HuH-7.5 (cell line): ENCODE measurements around the gene ALG9.

Experiments
- DNase-seq: peaks from one replicate; pipeline ENCODE4 v3.0.0; 2011; ENCODE audit warnings: low spot score

Gene ALG9

GRCh38 chr11:111879637-111879960 lies 8.2 kb upstream of the ALG9 start:
- no peak for DNase-seq

GRCh38 chr11:111878849-111879636 lies 7.7 kb upstream of the ALG9 start, which contains the start of the genes CFAP68 and FDXACB1:
Gene CFAP68, plus strand, starts transcription at chr11:111879541. Its CDS starts 20 bp downstream, at chr11:111879561.
Gene FDXACB1, minus strand, starts transcription at chr11:111879165. Its CDS starts 33 bp downstream, at chr11:111879132.
- DNase-seq: peak; percentile 63

GRCh38 chr11:111878385-111878848 lies 7.0 kb upstream of the ALG9 start:
- no peak for DNase-seq

- DNase-seq: no peak
These were observed 346 bp upstream of the ALG9 start for GRCh38 chr11:111871693-111872161.

- no peak for DNase-seq
These were observed 877 bp downstream of the ALG9 start for GRCh38 chr11:111870522-111870885.

GRCh38 chr11:111870113-111870512 lies 1.3 kb downstream of the ALG9 start:
- DNase-seq: no peak

GRCh38 chr11:111860257-111860656 lies 11.1 kb downstream of the ALG9 start:
- no peak for DNase-seq

GRCh38 chr11:111855506-111855905 lies 15.9 kb downstream of the ALG9 start:
- DNase-seq: no peak

GRCh38 chr11:111852103-111852502 lies 19.3 kb downstream of the ALG9 start:
- DNase-seq: no peak

- no peak for DNase-seq
These were observed 19.7 kb downstream of the ALG9 start for GRCh38 chr11:111851636-111852035.

- DNase-seq: no peak
These were observed 20.3 kb downstream of the ALG9 start for GRCh38 chr11:111851067-111851466.

- DNase-seq: no peak
These were observed 21.8 kb downstream of the ALG9 start for GRCh38 chr11:111849631-111850030.

GRCh38 chr11:111846636-111847035 lies 24.7 kb downstream of the ALG9 start:
- no peak for DNase-seq

- DNase-seq: no peak
These were observed 25.3 kb downstream of the ALG9 start for GRCh38 chr11:111846063-111846462.

GRCh38 chr11:111845276-111846028 lies 25.9 kb downstream of the ALG9 start:
- no peak for DNase-seq

- no peak for DNase-seq
These were observed 27.7 kb downstream of the ALG9 start for GRCh38 chr11:111843661-111844060.

- DNase-seq: peak; percentile 18
These were observed 29.9 kb downstream of the ALG9 start for GRCh38 chr11:111841370-111842053.

GRCh38 chr11:111840143-111840542 lies 31.2 kb downstream of the ALG9 start:
- DNase-seq: peak; percentile 8

- no peak for DNase-seq
These were observed 33.3 kb downstream of the ALG9 start for GRCh38 chr11:111838054-111838453.

- DNase-seq: no peak
These were observed 34.0 kb downstream of the ALG9 start for GRCh38 chr11:111837366-111837891.

- no peak for DNase-seq
These were observed 34.7 kb downstream of the ALG9 start for GRCh38 chr11:111836721-111837120.

GRCh38 chr11:111836162-111836561 lies 35.2 kb downstream of the ALG9 start:
- DNase-seq: no peak
